Pancreas (tissue), 10 donors: Measurements from ENCODE around the gene EPHA8. TPM values are rescaled to one million over a fixed set of nuclear protein-coding genes. Genes with fewer than 3 reads are reported as not detected.

Source experiments
- ATAC-seq, 4 donors: fragments of 200-7000 bp; cut with Tn5 transposase; one replicate each; pipeline versions ENCODE4 v1.8.0 to v1.9.1; 2020; ENCODE audit warnings: mild to moderate bottlenecking in 4 of 4, moderate library complexity in 4 of 4
- DNase-seq, 6 donors: peaks; one replicate each; pipeline ENCODE4 v3.0.0-alpha.2; 2020
- FAIRE-seq: peaks from 2 replicates; lab custom pipeline; 2012; peaks lifted over from hg19 to GRCh38; lab: Jason Lieb, UNC
- H3K27ac ChIP-seq, 4 donors: fragments of 200-600 bp; sonication (generic); 1 replicate in 3 of 4; 2 replicates in 1 of 4; pipeline versions ENCODE4 v1.5.0 to v1.8.0; 2020
- H3K27me3 ChIP-seq, 4 donors: fragments of 200-600 bp; one replicate each; pipeline ENCODE4 v1.8.0; 2021
- H3K36me3 ChIP-seq, 3 donors: fragments of 200-600 bp; sonication (generic) in 1 of 3; one replicate each; pipeline versions ENCODE4 v1.5.0 to v1.8.0; 2020 to 2021
- H3K4me1 ChIP-seq, 3 donors: fragments of 200-600 bp; one replicate each; pipeline ENCODE4 v1.8.0; 2021
- H3K4me3 ChIP-seq, 4 donors: fragments of 200-600 bp; sonication (generic) in 2 of 4; one replicate each; pipeline versions ENCODE4 v1.5.0 to v1.8.0; 2020 to 2021
- H3K9me3 ChIP-seq, 4 donors: fragments of 200-600 bp; one replicate each; pipeline ENCODE4 v1.8.0; 2021
- WGBS, 2 donors: extraction: QIAGEN DNeasy Blood & Tissue Kit; methylation state at CpG; one replicate each; pipeline ENCODE4 v1.1.7; 2013; 5-methylcytosine and 5-hydroxymethylcytosine counted together
- intact Hi-C, 3 donors: fragments of 100-400 bp; cut with DNase I; formaldehyde crosslinking; loops; one replicate each; pipeline versions ENCODE4 v1.11.1 to v1.14.2; 2022
- polyA plus RNA-seq, 2 donors: library from polyadenylated mRNA; stranded (reverse); fragments of 200-250 nt; gene quantifications; one replicate each; pipeline ENCODE4 v1.2.3, GENCODE V29; 2013
- total RNA-seq, 6 donors: library from RNA; stranded (reverse); fragmentation: NEBNext Ultra II Directional in 4 of 6; extraction: Animal tissue kit (Norgen Biotek cat#: 25700) in 4 of 6; gene quantifications; one replicate each; pipeline versions ENCODE4 v1.2.1 to v1.2.4, GENCODE V29; 2021 to 2023
- TF ChIP-seq, protein P1 (sequence below), 4 donors: fragments of 200-600 bp; sonication (generic) in 3 of 4; IDR thresholded peaks; one replicate each; pipeline versions ENCODE4 v1.5.0 to v1.8.0; 2021; ENCODE audit warnings: antibody characterized with exemption in 4 of 4
- donor health status: healthy with polysubstance abuse.
- donor health status: DM: no; HTN: no; CAD: no; lungs with moderate emphysema.
- donor health status: DM: no; HTN: no; CAD: no.
- donor health status: control.
- donor health status: control.
- donor health status: Bipolar disorder and iron deficiency.
- donor health status: DM: yes; HTN: yes; CAD: no.
- donor health status: DM: no; HTN: no; CAD: no.
- donor health status: DM: no; HTN: no; CAD: no.
- donor health status: DM: yes; HTN: yes; CAD: no.

Gene EPHA8
- total and polyA plus RNA-seq, 8 donors: 0.57 to 8.1 (median 1.2) TPM

GRCh38 chr1:22567994-22568393 lies 4.7 kb downstream of the EPHA8 start:
- DNase-seq (no peak), FAIRE-seq (no peak), ATAC-seq (no peak)
- intact Hi-C loops: no loop called here
- no peaks in the 10 kb centered on the region for H3K27me3 ChIP-seq
- no peaks in the 10 kb centered on the region for H3K4me1 ChIP-seq
- no peaks in the 10 kb centered on the region for H3K36me3 ChIP-seq
- H3K4me3 ChIP-seq: no peak overlapping the region
- TF ChIP-seq, protein P1, sequence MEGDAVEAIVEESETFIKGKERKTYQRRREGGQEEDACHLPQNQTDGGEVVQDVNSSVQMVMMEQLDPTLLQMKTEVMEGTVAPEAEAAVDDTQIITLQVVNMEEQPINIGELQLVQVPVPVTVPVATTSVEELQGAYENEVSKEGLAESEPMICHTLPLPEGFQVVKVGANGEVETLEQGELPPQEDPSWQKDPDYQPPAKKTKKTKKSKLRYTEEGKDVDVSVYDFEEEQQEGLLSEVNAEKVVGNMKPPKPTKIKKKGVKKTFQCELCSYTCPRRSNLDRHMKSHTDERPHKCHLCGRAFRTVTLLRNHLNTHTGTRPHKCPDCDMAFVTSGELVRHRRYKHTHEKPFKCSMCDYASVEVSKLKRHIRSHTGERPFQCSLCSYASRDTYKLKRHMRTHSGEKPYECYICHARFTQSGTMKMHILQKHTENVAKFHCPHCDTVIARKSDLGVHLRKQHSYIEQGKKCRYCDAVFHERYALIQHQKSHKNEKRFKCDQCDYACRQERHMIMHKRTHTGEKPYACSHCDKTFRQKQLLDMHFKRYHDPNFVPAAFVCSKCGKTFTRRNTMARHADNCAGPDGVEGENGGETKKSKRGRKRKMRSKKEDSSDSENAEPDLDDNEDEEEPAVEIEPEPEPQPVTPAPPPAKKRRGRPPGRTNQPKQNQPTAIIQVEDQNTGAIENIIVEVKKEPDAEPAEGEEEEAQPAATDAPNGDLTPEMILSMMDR (IDR thresholded peaks at IDR 0.05): no peak
- H3K9me3 ChIP-seq: no peaks in the 10 kb centered on the region
- 73 to 81% methylated on average over 6 of the region's 6 CpGs for WGBS, 2 donors
- no peak overlapping the region for H3K27ac ChIP-seq

GRCh38 chr1:22569269-22569668 lies 6.0 kb downstream of the EPHA8 start:
- H3K27ac ChIP-seq: no peak overlapping the region
- DNase-seq (peak in 1 of 6 donors; percentile 29), FAIRE-seq (no peak), ATAC-seq (no peak)
- H3K4me1 ChIP-seq: no peaks in the 10 kb centered on the region
- H3K4me3 ChIP-seq: no peak overlapping the region
- no peaks in the 10 kb centered on the region for H3K9me3 ChIP-seq
- intact Hi-C loops: no loop called here
- H3K36me3 ChIP-seq: no peaks in the 10 kb centered on the region
- 89 to 92% methylated on average over 7 of the region's 7 CpGs for WGBS, 2 donors
- TF ChIP-seq, protein P1 (IDR thresholded peaks at IDR 0.05): no peak
- no peaks in the 10 kb centered on the region for H3K27me3 ChIP-seq

DNA sequence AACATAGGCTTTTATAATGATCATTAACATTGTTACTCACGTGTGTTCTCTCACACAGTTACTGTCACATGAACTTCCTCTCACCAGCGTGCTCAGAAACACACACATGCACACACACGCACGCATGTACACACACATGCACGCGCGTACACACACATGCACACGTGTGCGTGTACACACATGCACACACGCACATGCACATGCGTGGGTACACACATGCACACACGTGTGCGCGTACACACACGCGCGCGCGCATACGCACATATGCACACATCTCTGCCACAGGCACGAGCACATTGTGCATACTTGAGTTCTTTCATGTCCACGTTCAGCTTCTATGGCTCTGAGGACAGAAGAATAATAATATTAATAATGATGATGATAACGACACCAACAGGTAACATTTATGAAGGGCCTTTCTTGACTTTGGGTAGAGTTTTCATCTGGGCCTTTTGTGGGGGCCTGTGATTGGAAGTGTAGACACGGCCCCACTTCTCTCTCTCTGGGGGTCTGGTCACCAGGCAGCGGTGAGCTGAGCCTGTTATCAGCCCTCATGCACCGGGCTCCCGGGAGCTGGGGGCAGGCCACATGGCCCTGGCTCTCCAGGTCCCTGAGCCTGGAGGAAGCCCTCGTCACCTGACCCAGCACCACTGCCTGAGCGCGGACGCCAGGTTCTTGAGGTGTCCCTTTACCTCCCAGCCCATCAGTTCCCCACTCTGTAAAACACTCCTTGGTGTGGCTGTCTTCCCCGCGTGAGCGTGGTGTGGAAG lies 7.0 kb downstream of the EPHA8 start:
- whole genome bisulfite sequencing, 2 donors: 88 to 92% methylated on average over 34 of the region's 34 CpGs
- Histone ChIP-seq H3K4me3 (no peak overlapping the region), H3K27me3 (no peaks in the 10 kb centered on the region), H3K36me3 (no peaks in the 10 kb centered on the region), H3K9me3 (no peaks in the 10 kb centered on the region), H3K4me1 (no peaks in the 10 kb centered on the region), H3K27ac (no peak overlapping the region)
- FAIRE-seq (no peak), ATAC-seq (no peak), DNase-seq (no peak)
- TF ChIP-seq, protein P1 (IDR thresholded peaks at IDR 0.05): no peak
- intact Hi-C loops: no loop called here

DNA sequence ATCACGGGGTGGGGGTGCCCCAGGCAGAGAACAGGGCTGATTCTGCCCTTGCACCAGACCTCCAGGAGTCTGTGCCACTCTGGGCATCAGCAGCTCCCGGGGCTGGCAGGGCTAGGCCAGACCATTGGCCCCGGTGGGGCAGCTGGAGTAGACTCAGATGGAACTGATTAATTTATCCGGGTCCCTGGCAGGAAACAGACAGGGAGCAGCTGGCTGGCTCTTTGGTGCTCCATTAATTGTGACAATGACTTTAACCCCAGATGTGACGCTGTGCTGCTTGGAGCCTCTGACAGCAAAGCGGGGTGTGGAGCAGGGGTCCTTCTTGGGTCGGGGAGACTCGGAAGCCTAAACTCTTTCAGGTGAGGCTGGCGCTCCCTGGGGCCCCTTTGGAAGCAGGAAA lies 9.5 kb downstream of the EPHA8 start:
- Histone ChIP-seq H3K36me3 (no peaks in the 10 kb centered on the region), H3K4me1 (no peaks in the 10 kb centered on the region), H3K4me3 (no peak overlapping the region), H3K27ac (no peak overlapping the region), H3K27me3 (no peaks in the 10 kb centered on the region), H3K9me3 (no peaks in the 10 kb centered on the region)
- FAIRE-seq (no peak), DNase-seq (no peak), ATAC-seq (no peak)
- WGBS, 2 donors: 71 to 75% methylated on average over 9 of the region's 9 CpGs
- intact Hi-C loops: no loop called here
- TF ChIP-seq, protein P1 (IDR thresholded peaks at IDR 0.05): no peak

- Histone ChIP-seq H3K36me3 (no peaks in the 10 kb centered on the region), H3K9me3 (no peaks in the 10 kb centered on the region), H3K27me3 (no peaks in the 10 kb centered on the region), H3K27ac (no peak overlapping the region), H3K4me3 (no peak overlapping the region), H3K4me1 (no peaks in the 10 kb centered on the region)
- intact Hi-C loops: no loop called here
- TF ChIP-seq, protein P1 (IDR thresholded peaks at IDR 0.05): no peak
- WGBS, 2 donors: 75 to 78% methylated on average over 7 of the region's 7 CpGs
- FAIRE-seq (no peak), ATAC-seq (no peak), DNase-seq (no peak)
Observed at GRCh38 chr1:22573237-22573636, 9.9 kb downstream of the EPHA8 start.
